HG02870 (cell line): Measurements from ENCODE around the gene HADH.
A peak's percentile ranks its signal among the peaks of the same experiment; 100 is the strongest.
"Not testable (repeated sequence)": the region's sequence is repeated elsewhere in the genome, so short reads cannot be mapped to it uniquely, and the experiment has no call there.

Experiments used
- ATAC-seq: cut with Tn5 transposase; IDR thresholded peaks from one replicate; pipeline ENCODE4 v1.9.1; 2021; ENCODE audit warnings: mild to moderate bottlenecking, moderate library complexity; ENCODE audit not compliant: unreplicated experiment

The HADH gene

DNA sequence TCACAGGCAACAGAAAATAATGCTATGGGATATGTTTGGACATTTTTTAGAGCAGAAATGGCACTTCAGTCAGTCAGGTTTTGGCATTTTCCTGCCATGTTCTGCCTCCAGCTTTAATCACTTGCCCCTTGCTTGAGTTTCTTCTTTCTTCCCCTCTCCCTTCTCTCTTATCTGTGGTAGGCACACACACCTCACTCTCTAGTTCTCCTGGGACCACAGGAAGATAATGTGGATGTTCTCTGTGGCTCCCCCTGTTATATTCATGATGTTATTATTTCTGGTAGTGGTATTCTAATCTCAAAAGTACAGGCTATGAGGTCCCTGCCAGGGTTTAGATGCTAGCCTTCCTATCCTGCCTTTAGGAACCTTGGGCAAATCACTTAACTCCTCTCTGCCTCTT, 5.2 kb downstream of the HADH start:
- ATAC-seq = no peak

DNA sequence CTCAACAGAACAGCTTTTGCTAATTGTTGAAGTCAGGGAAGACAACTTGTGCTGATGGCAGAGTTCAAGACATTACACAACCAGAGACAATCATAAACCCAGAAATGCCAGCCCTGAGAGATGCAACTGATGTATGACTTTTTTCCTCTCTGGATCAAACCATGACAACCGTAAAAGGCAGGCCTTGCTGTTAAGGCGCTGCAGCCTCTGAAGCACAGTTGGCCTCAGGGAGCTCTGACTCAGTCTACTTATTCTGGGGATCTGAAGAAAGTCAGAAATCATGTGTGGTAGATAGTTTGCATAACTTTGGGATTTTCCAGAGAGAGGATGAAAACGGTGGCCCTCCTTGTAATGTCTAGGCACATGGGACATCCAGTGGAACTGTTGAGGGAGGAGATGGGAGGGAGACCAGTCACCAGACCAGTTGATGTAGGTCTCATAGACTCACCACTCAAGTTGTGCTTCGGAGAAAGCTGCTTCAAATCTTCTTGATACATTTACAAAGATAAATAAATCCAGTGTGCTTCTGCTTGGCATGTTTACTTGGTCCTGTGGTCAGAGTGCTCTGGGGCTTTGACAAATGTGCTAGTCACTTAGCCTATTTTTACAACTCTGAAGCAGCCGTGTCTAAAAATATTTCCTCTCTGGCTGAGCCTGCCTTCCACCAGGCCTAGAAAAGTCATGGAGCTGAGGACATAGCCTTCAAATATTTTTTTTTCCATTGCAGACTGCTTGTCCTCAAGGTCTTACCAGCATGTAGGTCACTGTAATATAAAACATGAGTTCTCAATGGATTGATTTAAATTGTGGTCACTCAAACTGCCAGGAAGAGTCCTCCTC, 7.5 kb downstream of the HADH start:
- no peak for ATAC-seq

GRCh38 chr4:107997794-107998193, 8.1 kb downstream of the HADH start:
- no peak for ATAC-seq

- no peak for ATAC-seq
Measured at GRCh38 chr4:107999932-108000539, 10.3 kb downstream of the HADH start.

DNA sequence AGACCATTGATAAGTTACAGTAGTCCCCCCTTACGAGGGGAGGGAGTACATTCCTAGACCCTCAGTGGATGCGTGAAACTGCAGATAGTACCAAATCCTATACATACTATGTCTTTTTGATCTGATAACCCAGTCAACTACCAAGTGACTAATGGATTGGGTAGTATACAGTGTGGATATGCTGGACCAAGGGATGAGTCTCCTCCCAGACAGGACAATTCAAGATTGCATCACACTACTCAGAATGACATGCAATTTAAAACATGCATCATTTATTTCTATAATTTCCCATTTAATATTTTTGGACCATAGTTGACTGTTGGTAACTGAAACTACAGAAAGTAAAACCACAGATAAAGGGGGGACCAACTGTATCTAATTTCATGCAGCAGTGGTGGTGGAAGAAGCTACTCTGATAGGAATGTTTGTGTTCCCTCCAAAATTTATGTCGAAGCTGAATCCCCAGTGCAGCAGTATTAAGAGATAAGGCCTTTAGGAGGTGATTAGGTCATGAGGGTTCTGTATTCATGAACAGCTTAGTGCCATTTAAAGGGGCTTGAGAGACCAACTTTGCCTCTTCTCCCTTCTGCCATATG, 11.9 kb downstream of the HADH start:
- ATAC-seq = no peak

- ATAC-seq = no peak
Measured at GRCh38 chr4:108003982-108004515, 14.4 kb downstream of the HADH start.

GRCh38 chr4:108004646-108005045, 15.0 kb downstream of the HADH start:
- ATAC-seq = no peak

- ATAC-seq = no peak
Measured at GRCh38 chr4:108005807-108006206, 16.1 kb downstream of the HADH start.

DNA sequence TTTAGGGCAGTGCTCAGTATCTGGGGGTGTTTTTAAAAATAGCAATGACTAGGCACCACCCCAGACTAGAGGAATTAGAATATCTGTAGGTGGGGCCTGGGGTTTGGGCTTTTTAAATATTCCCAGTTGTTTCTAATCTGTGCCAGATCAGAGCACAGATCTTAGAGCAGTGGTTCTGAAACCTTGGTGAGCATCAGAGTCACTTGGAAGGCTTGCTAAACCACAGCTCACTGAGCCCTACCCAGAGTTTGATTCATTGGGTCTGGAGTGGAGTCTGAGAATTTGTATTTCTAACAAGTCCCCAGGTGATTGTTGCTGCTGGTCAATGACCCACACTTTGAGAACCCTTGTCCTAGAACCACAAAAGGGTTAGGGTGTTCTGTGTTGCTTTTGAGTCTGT, 16.7 kb downstream of the HADH start:
- no peak for ATAC-seq

DNA sequence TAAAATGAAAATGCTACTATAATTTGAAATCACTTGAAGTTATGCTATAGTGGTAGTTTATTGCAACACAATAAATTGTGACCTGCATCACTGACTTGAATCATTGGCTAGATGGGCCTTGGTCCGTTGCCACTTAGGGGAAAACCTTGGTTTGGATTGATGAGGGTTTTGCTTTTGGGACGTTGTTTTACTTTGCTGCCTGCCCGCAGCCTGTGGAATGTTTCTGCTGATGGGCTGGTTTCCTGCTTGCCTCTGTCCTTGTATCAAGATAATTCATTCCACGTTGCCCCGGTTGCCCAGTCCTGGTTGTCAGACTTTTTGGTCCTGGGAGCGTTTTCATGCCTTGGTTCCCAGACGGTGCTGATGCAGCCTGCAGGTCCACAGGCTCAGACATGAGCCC, 18.3 kb downstream of the HADH start:
- ATAC-seq = no peak

DNA sequence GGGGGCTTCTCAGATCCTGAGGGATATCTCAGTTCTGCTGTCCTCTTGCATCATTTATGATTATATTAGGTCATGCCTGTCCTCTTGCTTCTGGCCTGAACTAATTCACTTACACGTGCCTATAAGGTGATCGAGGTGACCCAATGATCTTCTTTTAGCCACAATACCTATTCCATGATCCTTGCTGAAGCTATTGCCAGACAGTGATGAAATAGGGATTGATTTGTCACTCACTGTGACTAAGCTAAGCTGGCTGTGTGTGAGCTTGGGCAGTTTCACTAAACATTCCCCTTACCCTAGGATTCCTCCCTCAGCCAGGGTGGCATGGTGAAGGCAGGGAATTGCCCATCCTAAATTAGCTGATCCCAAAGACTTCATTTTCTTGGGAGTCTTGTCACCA, 19.0 kb downstream of the HADH start:
- no peak for ATAC-seq

- ATAC-seq = no peak
Measured at GRCh38 chr4:108010167-108010566, 20.5 kb downstream of the HADH start.

GRCh38 chr4:108012382-108012781, 22.7 kb downstream of the HADH start:
- ATAC-seq = not testable (repeated sequence)

DNA sequence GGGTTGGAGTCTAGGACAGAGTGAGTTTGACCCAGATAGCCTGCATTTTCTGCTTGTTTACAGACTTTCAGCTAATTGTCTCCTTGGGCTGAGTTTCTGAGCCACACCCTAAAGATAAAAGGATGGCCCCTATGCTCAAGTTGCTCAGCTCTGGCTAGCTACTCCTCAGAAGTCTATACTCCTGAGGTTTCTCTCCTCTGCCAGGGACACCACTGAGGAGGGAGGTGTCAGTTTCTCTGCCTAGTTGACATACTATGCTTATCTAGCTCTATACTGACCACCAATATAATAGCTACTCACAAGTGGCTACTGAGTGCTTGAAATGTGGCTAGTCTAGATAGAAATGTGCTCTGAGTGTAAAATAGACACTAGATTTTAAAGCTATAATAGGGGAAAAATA, 23.6 kb downstream of the HADH start:
- no peak for ATAC-seq

GRCh38 chr4:108013955-108014354, 24.3 kb downstream of the HADH start:
- no peak for ATAC-seq

DNA sequence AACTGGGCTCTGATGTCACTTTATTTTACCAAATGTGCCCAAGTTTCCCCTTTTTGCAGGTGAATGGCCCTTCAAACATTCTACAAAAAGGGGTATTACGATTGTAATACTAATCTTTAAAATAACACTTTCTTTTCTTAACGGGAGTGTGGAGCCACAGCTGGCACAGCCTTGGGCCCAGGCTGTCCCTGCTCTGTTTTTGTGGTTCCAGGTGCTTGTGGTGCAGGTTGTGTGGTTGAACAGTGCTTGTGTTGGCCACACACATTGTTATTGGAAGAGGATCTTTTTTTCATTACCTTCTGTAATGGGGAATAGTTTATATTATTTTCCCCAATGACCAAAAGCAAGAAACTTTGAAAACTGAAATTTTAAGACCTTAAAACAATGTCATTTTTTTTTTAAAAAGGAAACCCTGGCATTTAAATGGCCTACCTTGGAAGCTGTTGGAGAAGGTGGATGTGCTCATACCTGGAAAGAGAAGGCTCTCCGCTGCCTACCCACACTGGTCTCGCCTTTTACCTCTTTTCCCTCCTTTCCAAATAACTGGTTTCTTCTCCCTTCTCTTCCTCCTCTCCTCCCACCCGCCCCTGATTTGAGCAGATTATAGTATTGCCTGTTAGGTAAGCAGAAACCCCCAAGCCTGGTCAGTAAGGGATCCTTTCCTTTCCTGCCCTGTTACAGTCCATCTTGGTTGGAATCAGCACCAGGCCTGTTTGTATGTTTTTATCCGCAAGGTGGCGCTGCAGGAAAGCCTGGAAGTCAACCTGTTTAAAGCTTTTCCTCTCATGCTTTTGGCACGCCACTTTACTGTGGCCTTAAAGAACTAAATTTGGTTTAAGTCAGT, 28.6 kb downstream of the HADH start:
- ATAC-seq = peak; percentile 70

- ATAC-seq = no peak
Measured at GRCh38 chr4:108018884-108019187, 29.1 kb downstream of the HADH start.

GRCh38 chr4:108024085-108024877, 34.6 kb downstream of the HADH start:
- ATAC-seq = no peak

GRCh38 chr4:108024878-108025165, 35.1 kb downstream of the HADH start:
- ATAC-seq = no peak

DNA sequence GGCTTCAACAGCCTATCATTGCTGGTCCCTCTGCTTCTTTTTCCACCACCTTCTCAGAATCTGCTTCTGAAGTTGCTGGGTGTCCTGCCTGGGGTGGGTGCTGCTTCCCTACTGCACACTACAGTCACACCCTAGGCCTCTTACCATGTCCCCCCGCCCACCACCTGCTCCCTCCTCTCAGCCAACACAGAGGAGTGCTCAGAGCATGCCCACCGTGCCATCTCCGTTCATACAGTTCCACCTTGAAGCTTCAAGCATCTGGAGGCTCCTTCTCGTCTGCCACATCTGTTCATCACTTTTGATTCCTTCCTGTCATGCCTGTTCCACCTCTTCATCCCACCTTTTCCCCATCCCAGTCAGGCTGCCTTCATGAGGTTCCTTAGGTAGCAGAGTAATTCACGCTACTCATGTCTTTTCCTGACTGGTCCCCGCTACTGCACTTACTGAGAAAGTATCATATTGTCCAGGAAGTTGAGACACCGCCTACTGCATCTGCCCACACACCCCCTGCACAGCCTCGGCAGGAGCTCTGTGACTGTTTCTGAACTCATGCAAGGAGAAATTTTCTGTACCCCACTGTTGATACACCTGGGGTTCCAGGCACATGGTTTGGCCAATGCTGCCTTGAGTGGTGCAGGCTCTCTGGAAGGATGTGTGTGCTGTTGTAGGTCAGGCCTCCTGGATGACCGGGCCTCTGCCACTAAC, 39.5 kb downstream of the HADH start:
- ATAC-seq = no peak
